OCI-M2 (cell line): ENCODE data around the gene KCNH2.
A peak's percentile ranks its signal among the peaks of the same experiment; 100 is the strongest.

Source experiments
- DNase-seq: peaks from one replicate; lab custom pipeline; 2025; ENCODE audit not compliant: unreplicated experiment; lab: John Stamatoyannopoulos, UW

Gene KCNH2

GRCh38 chr7:150994838-150995510 is 16.9 kb upstream of the KCNH2 start:
- no peak for DNase-seq

- DNase-seq: no peak
Measured at GRCh38 chr7:150994141-150994837, 16.2 kb upstream of the KCNH2 start.

- no peak for DNase-seq
Measured at GRCh38 chr7:150993511-150993910, 15.4 kb upstream of the KCNH2 start.

- DNase-seq: no peak
Measured at GRCh38 chr7:150992833-150993302, 14.7 kb upstream of the KCNH2 start.

- DNase-seq: no peak
Measured at GRCh38 chr7:150992051-150992640, 14.0 kb upstream of the KCNH2 start.

- no peak for DNase-seq
Measured at GRCh38 chr7:150990416-150991186, 12.5 kb upstream of the KCNH2 start, which contains the start of gene NOS3. NOS3 (plus strand) TSS chr7:150991017; CDS start chr7:150993804, 2,787 bp downstream.

- DNase-seq: no peak
Measured at GRCh38 chr7:150989456-150989855, 11.3 kb upstream of the KCNH2 start.

- DNase-seq: no peak
Measured at GRCh38 chr7:150988230-150989226, 10.4 kb upstream of the KCNH2 start.

GRCh38 chr7:150986556-150986955 is 8.4 kb upstream of the KCNH2 start:
- no peak for DNase-seq

- peak; percentile 46 for DNase-seq
Measured at GRCh38 chr7:150986099-150986512, 8.0 kb upstream of the KCNH2 start.

- DNase-seq: no peak
Measured at GRCh38 chr7:150983893-150984368, 5.8 kb upstream of the KCNH2 start.

- no peak for DNase-seq
Measured at GRCh38 chr7:150982351-150982750, 4.2 kb upstream of the KCNH2 start.

GRCh38 chr7:150981644-150982043 is 3.5 kb upstream of the KCNH2 start:
- DNase-seq: no peak

GRCh38 chr7:150980663-150981062 is 2.5 kb upstream of the KCNH2 start:
- no peak for DNase-seq

- DNase-seq: no peak
Measured at GRCh38 chr7:150979713-150980390, 1.7 kb upstream of the KCNH2 start.

GRCh38 chr7:150977382-150978125 is 567 bp downstream of the KCNH2 start:
- DNase-seq: no peak

- DNase-seq: no peak
Measured at GRCh38 chr7:150976529-150977381, 1.4 kb downstream of the KCNH2 start.
